PC-3 (cell line): ENCODE measurements around the gene CKAP5. TPM values are rescaled to one million over a fixed set of nuclear protein-coding genes. Genes with fewer than 3 reads are reported as not detected.

ENCODE experiments used
- ATAC-seq: fragments of 200-7000 bp; cut with Tn5 transposase; 2 replicates; pipeline ENCODE4 v1.9.1; 2020; ENCODE audit warnings: mild to moderate bottlenecking, moderate library complexity
- BruUV-seq: library from RNA; stranded (reverse); fragments of 400-500 nt; replicated peaks from 2 replicates; lab custom pipeline; 2021; lab: Mats Ljungman, UMichigan
- CTCF ChIA-PET: fragments of 300-600 bp; sonication (Branson Sonifier 250); formaldehyde crosslinking; loops from one replicate; lab custom pipeline; 2022; ENCODE audit warnings: antibody characterized with exemption; lab: Charles Lee
- POLR2A ChIA-PET: fragments of 300-600 bp; sonication (Branson Sonifier 250); formaldehyde crosslinking; loops from one replicate; lab custom pipeline; 2022; ENCODE audit warnings: antibody characterized with exemption; ENCODE audit not compliant: unreplicated experiment; lab: Charles Lee
- DNase-seq: peaks from one replicate; pipeline ENCODE4 v3.0.0-alpha.2; 2015
- H2AFZ ChIP-seq: fragments of 300-600 bp; sonication (generic); 2 replicates; pipeline ENCODE4 v1.6.0; 2016; ENCODE audit warnings: antibody characterized with exemption, low read length
- H3F3A ChIP-seq: fragments of 300-600 bp; sonication (generic); one replicate; pipeline ENCODE4 v1.6.0; 2017; ENCODE audit warnings: antibody characterized with exemption, low read length, control low read depth, mild to moderate bottlenecking; ENCODE audit not compliant: unreplicated experiment
- H3K27ac ChIP-seq: fragments of 300-600 bp; sonication (generic); 2 replicates; pipeline ENCODE4 v1.5.1; 2016; ENCODE audit warnings: mild to moderate bottlenecking, low read length
- H3K27me3 ChIP-seq: fragments of 300-600 bp; sonication (generic); 2 replicates; pipeline ENCODE4 v1.6.1; 2016; ENCODE audit warnings: low read length, mixed read lengths
- H3K36me3 ChIP-seq: fragments of 300-600 bp; sonication (generic); 2 replicates; pipeline ENCODE4 v1.6.1; 2016; ENCODE audit warnings: low read depth, mixed run types, low read length, mixed read lengths
- H3K4me1 ChIP-seq: fragments of 300-600 bp; sonication (generic); 2 replicates; pipeline ENCODE4 v1.5.1; 2016; ENCODE audit warnings: low read length; ENCODE audit not compliant: insufficient read depth
- H3K4me2 ChIP-seq: fragments of 300-600 bp; sonication (generic); 2 replicates; pipeline ENCODE4 v1.6.0; 2016; ENCODE audit warnings: low read length
- H3K4me3 ChIP-seq: fragments of 300-600 bp; sonication (generic); 2 replicates; pipeline ENCODE4 v1.5.1; 2016; ENCODE audit warnings: mild to moderate bottlenecking, low read length, mixed read lengths
- H3K79me2 ChIP-seq: fragments of 300-600 bp; sonication (generic); 2 replicates; pipeline ENCODE4 v1.6.1; 2017; ENCODE audit warnings: low read length, mixed read lengths
- H3K9ac ChIP-seq: fragments of 300-600 bp; sonication (generic); 2 replicates; pipeline ENCODE4 v1.6.0; 2016; ENCODE audit warnings: mild to moderate bottlenecking, low read length
- H3K9me2 ChIP-seq: fragments of 300-600 bp; sonication (generic); replicated peaks from 2 replicates; pipeline ENCODE4 v1.6.1; 2016; ENCODE audit warnings: mixed run types, low read length, mixed read lengths
- H3K9me3 ChIP-seq: fragments of 300-600 bp; sonication (generic); 2 replicates; pipeline ENCODE4 v1.6.1; 2016; ENCODE audit warnings: low read length, mixed read lengths
- H4K20me1 ChIP-seq: fragments of 300-600 bp; sonication (generic); 2 replicates; pipeline ENCODE4 v1.6.1; 2016; ENCODE audit warnings: low read length, mixed read lengths
- CTCF ChIP-seq: fragments of 300-600 bp; sonication (generic); conservative IDR thresholded peaks from 2 replicates; pipeline ENCODE4 v1.5.1; 2017; ENCODE audit warnings: antibody characterized with exemption, low read depth, mild to moderate bottlenecking, low read length
- EZH2 ChIP-seq: fragments of 300-600 bp; sonication (generic); IDR thresholded peaks from one replicate; pipeline ENCODE4 v1.6.1; 2017; ENCODE audit warnings: antibody characterized with exemption, mild to moderate bottlenecking, low read length; ENCODE audit not compliant: unreplicated experiment
- EZH2phosphoT487 ChIP-seq: fragments of 300-600 bp; sonication (generic); IDR thresholded peaks from 2 replicates; pipeline ENCODE4 v1.6.1; 2018; ENCODE audit warnings: mild to moderate bottlenecking, antibody characterized with exemption, low read length, borderline replicate concordance
- intact Hi-C: fragments of 100-400 bp; cut with micrococcal nuclease; formaldehyde crosslinking; loops from 2 replicates; pipeline ENCODE4 v1.9.0; 2023
- total RNA-seq: library from RNA; depleted of rRNA; stranded (reverse); fragments of >200 nt; gene quantifications from 2 replicates; pipeline ENCODE4 v1.2.3, GENCODE V29; 2014

Gene CKAP5
- total RNA-seq, 1 experiment from 2014 or later, result 86.4 TPM

DNA sequence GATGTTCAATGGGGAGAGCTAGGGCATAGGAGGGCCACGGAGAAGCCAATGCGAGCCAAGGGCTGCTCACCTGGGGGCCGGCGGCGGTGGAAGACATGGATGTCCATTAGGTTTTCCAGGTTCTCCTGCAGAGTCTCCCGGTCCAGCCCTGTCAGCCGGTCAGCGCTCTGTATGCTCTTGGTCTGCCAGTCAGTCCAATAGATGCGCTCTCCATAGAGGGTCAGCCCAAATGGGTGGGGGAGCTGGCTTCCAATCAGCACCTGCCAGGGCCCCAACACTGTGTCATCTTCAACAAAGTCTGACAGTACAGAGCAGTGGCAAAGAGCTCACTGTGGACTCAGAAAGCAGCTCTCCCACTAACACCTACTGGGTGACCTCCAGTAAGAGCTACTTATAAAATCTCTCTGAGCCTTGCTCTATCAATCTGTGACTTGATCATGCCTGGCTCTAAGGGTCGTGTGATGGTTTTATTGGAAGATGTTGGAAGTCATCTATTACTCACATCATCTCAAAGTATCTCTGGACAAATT lies 33.0 kb upstream of the CKAP5 start:
- Histone ChIP-seq H4K20me1 (no peaks in the 10 kb centered on the region), H3K27ac (no peak overlapping the region), H3K79me2 (no peaks in the 10 kb centered on the region), H3K36me3 (no peaks in the 10 kb centered on the region), H3K4me3 (no peak overlapping the region), H3F3A (no peaks in the 10 kb centered on the region), H3K9ac (no peak overlapping the region), H3K4me2 (no peak overlapping the region), H3K9me2 (no peaks in the 10 kb centered on the region), H3K27me3 (no peaks in the 10 kb centered on the region), H3K4me1 (no peaks in the 10 kb centered on the region), H3K9me3 (no peaks in the 10 kb centered on the region), H2AFZ (no peak overlapping the region)
- BruUV-seq, result no TSS peak
- ChIA-PET CTCF (no interaction called here), POLR2A (no interaction called here)
- TF ChIP-seq EZH2phosphoT487 (no peak), CTCF (no peak), EZH2 (no peak)
- intact Hi-C loops, result no loop called here
- ATAC-seq (no peak), DNase-seq (no peak)

DNA sequence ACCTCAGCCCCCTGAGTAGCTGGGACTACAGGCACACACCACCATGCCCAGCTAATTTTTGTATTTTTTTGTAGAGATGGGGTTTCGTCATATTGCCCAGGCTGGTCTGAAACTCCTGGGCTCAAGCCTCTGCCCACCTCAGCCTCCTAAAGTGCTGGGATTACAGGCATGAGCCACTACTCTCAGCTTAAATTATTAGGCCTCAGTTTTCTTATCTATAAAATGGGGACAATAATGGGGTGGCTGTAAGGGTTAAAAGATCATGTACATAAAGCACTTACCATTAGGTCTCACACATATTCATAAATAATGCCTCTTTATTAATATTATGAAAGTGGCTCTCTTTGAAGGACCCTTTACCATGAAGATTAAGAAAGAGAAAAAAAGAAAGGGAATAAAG lies 31.5 kb upstream of the CKAP5 start:
- H3K4me3 ChIP-seq, result no peak overlapping the region
- no peaks in the 10 kb centered on the region for H3K4me1 ChIP-seq
- DNase-seq (no peak), ATAC-seq (no peak)
- H3K79me2 ChIP-seq, result no peaks in the 10 kb centered on the region
- ChIA-PET CTCF (no interaction called here), POLR2A (no interaction called here)
- H3K4me2 ChIP-seq, result no peak overlapping the region
- BruUV-seq, result no TSS peak
- intact Hi-C loops, result no loop called here
- H3K27me3 ChIP-seq, result no peaks in the 10 kb centered on the region
- H3K9ac ChIP-seq, result no peak overlapping the region
- no peaks in the 10 kb centered on the region for H3K9me2 ChIP-seq
- H3K9me3 ChIP-seq, result no peaks in the 10 kb centered on the region
- H3K27ac ChIP-seq, result no peak overlapping the region
- no peaks in the 10 kb centered on the region for H4K20me1 ChIP-seq
- H3K36me3 ChIP-seq, result no peaks in the 10 kb centered on the region
- no peak overlapping the region for H2AFZ ChIP-seq
- TF ChIP-seq CTCF (no peak), EZH2phosphoT487 (no peak), EZH2 (no peak)
- no peaks in the 10 kb centered on the region for H3F3A ChIP-seq

GRCh38 chr11:46876471-46876870 lies 30.4 kb upstream of the CKAP5 start:
- Histone ChIP-seq H3K4me1 (no peaks in the 10 kb centered on the region), H2AFZ (no peak overlapping the region), H3K79me2 (no peaks in the 10 kb centered on the region), H3K9me2 (no peaks in the 10 kb centered on the region), H3K27me3 (no peaks in the 10 kb centered on the region), H3K9ac (no peak overlapping the region), H3F3A (no peaks in the 10 kb centered on the region), H3K9me3 (no peaks in the 10 kb centered on the region), H3K4me3 (no peak overlapping the region), H3K27ac (no peak overlapping the region), H3K36me3 (no peaks in the 10 kb centered on the region), H4K20me1 (no peaks in the 10 kb centered on the region), H3K4me2 (no peak overlapping the region)
- BruUV-seq, result no TSS peak
- ChIA-PET POLR2A (no interaction called here), CTCF (no interaction called here)
- intact Hi-C loops, result no loop called here
- TF ChIP-seq EZH2, result no peak
- no peak for TF ChIP-seq EZH2phosphoT487
- no peak for TF ChIP-seq CTCF
- ATAC-seq (no peak), DNase-seq (no peak)
